ENCODE data around the gene PGA4.

GRCh38 chr11:61183645-61184044 is 38.5 kb upstream of the PGA4 start:
- TF ChIP-seq CTCF (IDR thresholded peaks at IDR 0.05; ENCODE audit: extremely low read depth in 1 of 2, insufficient read depth in 1 of 2, low read depth in 1 of 2, low read length in 2 of 2), result no peak
- no peak for TF ChIP-seq POLR2AphosphoS5 (IDR thresholded peaks at IDR 0.05; ENCODE audit: insufficient read depth, low read depth, low read length)
- TF ChIP-seq POLR2A (IDR thresholded peaks at IDR 0.05; ENCODE audit: low read depth, low read length), result no peak
- TF ChIP-seq EZH2 (IDR thresholded peaks at IDR 0.05; ENCODE audit: borderline replicate concordance, low read depth, low read length, severe bottlenecking), result no peak
- no peak for TF ChIP-seq MAX (IDR thresholded peaks at IDR 0.05; ENCODE audit: insufficient read depth, insufficient read length)
- TF ChIP-seq JUN (IDR thresholded peaks at IDR 0.05; ENCODE audit: borderline replicate concordance, insufficient read depth, insufficient read length, low read depth), result no peak
- TF ChIP-seq FOS (IDR thresholded peaks at IDR 0.05; ENCODE audit: borderline replicate concordance, insufficient read depth, low read length), result no peak
- TF ChIP-seq MYC (IDR thresholded peaks at IDR 0.05; ENCODE audit: low read depth, low read length), result no peak

All from endothelial cell of umbilical vein (primary cell).